ENCODE results near the gene NLRC3.

The NLRC3 gene

DNA sequence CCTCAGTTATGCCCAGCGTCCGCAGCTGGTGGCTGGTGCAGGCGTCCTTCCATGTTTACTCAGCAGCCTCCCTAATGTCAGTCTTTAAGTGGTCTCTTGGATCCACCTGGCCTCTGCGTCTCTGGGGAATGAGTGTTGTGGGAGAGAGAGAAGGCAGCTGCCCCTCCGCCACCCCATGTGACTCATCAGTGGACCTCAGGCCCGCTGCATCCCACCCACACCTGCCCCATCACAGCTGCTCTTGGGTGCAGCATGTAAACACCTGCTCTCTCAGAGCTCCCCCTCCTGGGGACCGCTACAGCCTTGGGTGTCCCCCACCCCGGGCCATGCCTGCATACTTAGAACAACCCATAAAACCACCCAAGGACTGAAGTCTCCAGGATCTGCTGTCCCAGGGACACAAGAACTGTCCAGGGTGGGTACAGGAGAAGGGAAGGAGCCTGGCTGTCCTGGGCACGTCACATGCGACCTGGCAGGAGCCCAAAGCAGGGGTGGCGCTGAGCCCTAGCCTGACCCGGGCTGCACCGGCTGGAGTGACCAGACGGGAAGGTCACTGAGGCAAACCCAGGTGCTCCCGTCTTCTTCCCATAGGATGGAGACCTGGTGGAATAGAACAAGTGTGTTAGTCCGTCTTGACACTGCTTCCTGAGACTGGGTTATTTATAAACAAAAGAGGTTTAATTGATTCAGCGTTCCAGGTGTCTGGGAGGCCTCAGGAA lies 86.1 kb downstream of the NLRC3 start:
- TF ChIP-seq, protein P1, sequence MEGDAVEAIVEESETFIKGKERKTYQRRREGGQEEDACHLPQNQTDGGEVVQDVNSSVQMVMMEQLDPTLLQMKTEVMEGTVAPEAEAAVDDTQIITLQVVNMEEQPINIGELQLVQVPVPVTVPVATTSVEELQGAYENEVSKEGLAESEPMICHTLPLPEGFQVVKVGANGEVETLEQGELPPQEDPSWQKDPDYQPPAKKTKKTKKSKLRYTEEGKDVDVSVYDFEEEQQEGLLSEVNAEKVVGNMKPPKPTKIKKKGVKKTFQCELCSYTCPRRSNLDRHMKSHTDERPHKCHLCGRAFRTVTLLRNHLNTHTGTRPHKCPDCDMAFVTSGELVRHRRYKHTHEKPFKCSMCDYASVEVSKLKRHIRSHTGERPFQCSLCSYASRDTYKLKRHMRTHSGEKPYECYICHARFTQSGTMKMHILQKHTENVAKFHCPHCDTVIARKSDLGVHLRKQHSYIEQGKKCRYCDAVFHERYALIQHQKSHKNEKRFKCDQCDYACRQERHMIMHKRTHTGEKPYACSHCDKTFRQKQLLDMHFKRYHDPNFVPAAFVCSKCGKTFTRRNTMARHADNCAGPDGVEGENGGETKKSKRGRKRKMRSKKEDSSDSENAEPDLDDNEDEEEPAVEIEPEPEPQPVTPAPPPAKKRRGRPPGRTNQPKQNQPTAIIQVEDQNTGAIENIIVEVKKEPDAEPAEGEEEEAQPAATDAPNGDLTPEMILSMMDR (IDR thresholded peaks at IDR 0.05; ENCODE audit: low read depth, low read length) = no peak
- H3K4me3 ChIP-seq (ENCODE audit: low read depth, low read length) = no peak overlapping the region

Data from WI38 (cell line).